A172 (cell line): ENCODE results near the gene CACNA1H. TPM values are rescaled to one million over a fixed set of nuclear protein-coding genes. Genes with fewer than 3 reads are reported as not detected.

Source experiments
- DNase-seq: peaks from one replicate; pipeline ENCODE4 v3.0.0-alpha.2; 2015; ENCODE audit warnings: low spot score
- total RNA-seq: library from RNA; depleted of rRNA; stranded (reverse); fragments of >200 nt; shearing (Covaris generic); gene quantifications from 2 replicates; pipeline ENCODE4 v1.2.3, GENCODE V29; 2014

Gene CACNA1H
- total RNA-seq, 1 experiment from 2014 or later, result 3.4 TPM

DNA sequence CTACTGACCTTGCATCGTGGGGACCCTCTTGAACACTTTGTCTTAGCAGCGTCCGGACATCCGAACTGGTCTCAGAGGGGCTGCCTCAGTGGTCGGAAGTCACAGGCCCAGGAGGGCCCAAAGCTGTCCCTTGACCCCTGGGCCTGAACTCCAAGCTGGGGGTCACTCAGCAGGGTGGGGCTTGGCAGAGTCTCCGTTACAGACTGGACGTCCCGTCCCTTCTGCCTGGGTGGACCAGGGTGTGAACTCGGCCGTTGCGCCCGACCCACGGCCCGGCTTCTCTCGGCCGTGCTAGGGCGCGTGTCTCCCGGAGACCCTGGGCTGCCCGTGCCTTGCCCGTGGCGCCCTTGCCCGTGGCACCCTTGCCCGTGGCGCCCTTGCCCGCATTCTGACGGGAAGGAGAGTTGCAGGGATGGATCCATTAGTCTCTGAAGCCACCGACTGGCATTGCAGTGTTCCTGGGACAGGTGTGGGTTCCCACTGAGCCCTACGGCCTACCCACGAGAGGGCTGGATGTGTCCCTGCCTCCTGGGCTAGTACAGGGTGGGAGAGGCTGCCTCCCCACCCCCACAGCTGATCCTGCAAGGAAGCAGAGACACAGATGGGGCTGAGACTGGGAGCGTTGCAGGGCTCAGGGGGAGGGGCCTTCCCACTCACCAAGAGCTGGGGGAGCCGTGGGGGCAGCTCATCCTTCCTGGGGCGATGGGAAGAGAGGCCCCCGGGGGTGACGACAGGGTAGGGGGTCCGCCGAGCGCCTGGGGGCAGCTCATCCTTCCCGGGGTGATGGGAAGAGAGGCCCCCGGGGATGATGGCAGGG, 4.9 kb downstream of the CACNA1H start:
- DNase-seq, result no peak

DNA sequence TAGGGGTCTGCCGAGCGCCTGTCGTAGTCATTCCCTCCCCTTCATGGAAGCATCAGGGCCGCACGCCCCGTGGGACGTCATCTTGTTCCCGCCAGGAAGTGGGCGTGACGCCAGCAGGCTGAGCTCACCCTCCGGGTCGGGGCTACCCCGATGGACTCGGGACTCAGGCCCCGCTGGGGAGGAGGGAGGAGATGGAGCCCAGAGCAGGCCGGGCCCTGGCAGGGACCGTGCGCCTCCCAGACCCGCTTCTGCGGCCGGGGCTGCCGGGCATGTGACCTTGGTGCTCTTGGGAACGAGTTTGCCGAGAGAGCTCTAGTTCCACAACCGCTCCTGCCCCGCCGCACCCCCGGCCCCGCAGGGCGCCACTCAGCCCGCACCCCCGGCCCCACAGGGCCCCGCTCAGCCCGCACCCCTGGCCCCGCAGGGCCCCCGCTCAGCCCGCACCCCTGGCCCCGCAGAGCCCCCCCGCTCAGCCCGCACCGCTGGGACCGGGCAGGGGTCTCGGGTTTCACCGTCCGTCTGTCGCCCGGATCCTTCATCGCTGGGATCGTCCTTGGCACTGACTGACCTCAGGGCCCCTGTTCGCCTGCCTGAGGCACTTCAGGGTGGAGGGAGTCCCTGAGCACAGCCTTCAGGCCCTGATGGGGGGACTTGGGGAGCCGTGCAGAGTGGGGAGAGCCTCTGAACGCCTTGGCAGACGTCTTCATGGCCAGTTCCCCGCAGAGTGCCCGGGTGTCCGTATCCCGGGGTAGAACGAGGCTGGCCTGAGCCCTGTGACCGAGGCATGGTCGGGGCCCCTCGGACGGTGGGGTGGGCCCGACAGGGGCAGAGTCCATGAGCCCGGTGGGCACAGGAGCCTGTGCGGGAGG, 5.8 kb downstream of the CACNA1H start:
- no peak for DNase-seq

DNA sequence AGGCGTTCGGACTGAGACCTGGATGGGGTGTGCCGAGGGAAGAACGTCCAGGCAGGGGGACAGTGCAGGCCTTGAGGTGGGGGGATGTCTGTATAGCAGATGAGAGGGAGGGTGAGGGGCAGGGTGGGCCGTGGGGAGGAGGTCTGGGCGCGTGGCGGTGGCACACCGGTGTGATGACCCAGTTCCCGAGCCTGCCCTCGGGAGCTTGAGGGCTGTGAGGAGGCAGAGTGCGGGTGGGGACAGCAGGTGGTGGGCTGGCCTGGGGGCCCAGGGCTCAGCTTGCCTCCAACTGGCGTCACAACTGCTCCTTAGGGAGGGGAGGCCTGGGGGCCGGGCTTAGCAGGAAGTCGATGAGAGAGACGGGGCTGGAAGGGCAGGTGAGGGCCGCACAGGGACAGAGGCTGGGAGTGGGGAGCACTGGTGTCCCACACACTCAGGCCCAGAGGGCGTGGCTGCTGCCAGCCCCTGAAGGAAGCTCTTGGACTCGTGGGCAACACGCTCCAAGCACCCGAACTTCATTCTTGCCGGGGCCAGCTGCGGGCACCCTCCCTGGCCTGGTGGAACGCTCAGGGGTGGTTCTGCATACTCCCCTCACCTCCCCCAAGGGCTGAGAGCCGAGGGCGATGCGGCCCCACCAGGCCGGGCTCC, 6.5 kb downstream of the CACNA1H start:
- DNase-seq, result no peak

DNA sequence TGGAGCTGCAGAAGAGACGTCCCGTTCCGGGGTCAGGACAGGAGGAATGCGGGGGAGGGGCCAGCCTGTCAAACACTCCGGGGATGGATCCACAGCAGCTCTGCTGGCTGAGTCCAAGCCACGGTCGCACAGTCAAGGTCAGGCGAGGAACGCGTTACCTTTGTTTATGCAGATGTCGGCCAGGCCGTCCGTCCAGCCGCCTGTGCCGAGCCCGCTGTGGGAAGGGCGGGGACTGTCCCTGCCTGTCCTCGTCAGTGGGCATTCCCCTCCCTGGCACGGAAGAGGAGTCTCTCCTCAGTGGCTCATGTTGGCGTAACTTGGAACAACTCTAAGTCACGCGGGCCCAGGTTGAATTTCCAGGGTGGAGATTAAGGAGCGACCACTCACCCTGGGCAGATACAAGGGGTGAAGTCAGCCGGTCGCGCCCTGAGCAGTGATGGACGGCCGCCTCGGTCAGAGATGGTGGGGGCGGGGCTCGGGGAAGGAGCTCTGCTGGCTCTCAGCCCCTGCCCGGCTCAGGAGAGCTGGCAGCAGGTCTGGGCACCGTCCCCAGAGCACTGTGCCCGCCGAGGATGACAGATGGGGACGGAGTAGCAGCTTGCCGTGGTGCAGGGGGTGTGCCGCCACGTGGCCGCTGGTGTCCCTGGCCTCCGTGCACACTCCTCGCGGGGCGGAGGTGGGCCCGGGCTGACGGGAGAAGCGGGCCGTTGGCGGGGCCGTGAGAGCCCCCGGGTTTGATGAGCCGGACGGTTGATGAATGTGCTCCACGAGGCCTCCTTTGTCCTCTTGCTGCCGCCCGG, 7.3 kb downstream of the CACNA1H start:
- DNase-seq, result no peak

DNA sequence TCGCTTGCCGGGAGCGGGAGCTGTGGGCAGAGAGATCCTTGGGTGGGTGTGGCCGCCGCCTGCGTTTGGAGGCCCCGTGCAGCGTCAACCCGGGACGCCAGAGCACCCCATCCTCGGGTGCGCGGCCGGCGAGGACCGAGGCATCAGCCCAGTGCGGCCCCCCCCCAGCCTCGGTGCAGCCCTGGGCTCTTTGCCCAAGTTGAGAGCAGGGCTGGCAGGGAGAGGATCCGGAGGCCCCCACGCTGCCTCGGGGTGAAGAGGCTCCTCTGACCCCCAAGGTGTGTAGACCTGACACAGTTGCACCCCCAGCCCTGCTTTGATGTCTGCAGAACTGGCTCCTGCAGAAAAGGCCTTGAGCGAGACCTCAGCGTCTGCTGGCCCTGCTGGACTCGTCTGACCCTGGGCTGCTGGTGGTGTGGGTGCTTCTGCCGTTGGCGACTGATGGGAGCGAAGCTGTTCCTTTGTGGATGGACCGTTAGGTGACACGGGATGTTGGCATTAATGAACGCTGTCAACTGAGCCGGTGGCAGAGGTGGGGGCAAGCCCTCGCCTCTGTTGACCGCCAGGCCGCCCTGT, 8.0 kb downstream of the CACNA1H start:
- DNase-seq, result no peak

GRCh38 chr16:1162701-1163566, 10.0 kb downstream of the CACNA1H start:
- DNase-seq, result no peak

DNA sequence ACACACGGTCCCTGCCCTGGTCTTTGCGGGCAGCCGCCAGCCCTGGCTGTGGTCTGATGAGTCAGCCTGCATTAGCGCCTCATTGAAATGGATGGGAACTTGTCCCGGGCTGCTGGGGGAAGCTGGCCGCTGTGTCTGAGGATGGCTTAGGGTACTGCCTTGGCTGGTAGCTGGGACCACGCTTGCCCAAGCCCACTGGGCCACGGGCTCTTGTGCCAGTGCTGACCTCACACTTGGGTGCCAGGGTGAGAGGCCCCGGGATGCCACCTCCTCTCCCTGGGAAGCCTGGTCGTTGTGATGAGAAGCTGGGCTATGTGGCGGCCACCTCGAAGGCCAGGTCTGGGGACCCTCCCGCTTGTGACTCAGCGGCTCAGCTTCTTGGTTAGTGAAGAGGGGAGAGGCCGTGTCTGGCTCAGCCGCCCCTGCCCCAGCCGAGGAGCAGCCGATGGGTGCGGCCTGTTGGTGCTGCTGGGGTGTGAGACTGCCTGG, 10.7 kb downstream of the CACNA1H start:
- peak; percentile 85 for DNase-seq

- no peak for DNase-seq
Observed at GRCh38 chr16:1164382-1164781, 11.5 kb downstream of the CACNA1H start.

- DNase-seq, result no peak
Observed at GRCh38 chr16:1164975-1165374, 12.1 kb downstream of the CACNA1H start.

- no peak for DNase-seq
Observed at GRCh38 chr16:1165511-1165910, 12.6 kb downstream of the CACNA1H start.

- no peak for DNase-seq
Observed at GRCh38 chr16:1167276-1168107, 14.6 kb downstream of the CACNA1H start.

- no peak for DNase-seq
Observed at GRCh38 chr16:1168837-1169236, 15.9 kb downstream of the CACNA1H start.

GRCh38 chr16:1169285-1170075, 16.6 kb downstream of the CACNA1H start:
- DNase-seq, result no peak

- DNase-seq, result no peak
Observed at GRCh38 chr16:1170076-1170418, 17.1 kb downstream of the CACNA1H start.

GRCh38 chr16:1171001-1171400, 18.1 kb downstream of the CACNA1H start:
- DNase-seq, result no peak

- DNase-seq, result no peak
Observed at GRCh38 chr16:1171854-1172428, 19.0 kb downstream of the CACNA1H start.

DNA sequence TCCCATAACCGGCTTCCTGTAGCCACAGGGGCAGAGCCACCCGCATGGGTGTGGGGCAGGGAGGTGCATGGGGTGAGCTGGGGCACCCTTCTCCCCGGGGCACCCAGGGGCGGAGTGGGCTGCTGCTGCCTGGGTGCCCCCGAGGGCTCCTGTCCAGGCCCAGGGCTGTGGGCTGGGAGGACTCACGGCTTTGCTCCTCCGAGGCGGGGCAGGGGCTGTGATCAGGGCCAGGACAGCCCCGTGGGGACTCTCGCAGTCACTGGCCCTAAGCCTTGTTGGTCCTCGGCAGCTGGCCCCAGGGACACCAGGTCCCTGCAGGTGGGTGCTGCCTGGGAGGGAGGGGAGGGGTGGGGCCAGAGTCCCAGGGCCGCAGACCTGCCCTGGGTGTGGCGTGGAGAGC, 19.7 kb downstream of the CACNA1H start:
- no peak for DNase-seq
